Loucy (cell line): ENCODE data around the gene FOXE3.
A peak's percentile ranks its signal among the peaks of the same experiment; 100 is the strongest.

ENCODE experiments used
- H2AFZ ChIP-seq: fragments of 200-600 bp; sonication (generic); 2 replicates; pipeline ENCODE4 v1.6.0; 2016; ENCODE audit warnings: antibody characterized with exemption, mild to moderate bottlenecking, low read length, moderate library complexity
- H3F3A ChIP-seq: fragments of 200-600 bp; 2 replicates; pipeline ENCODE4 v1.6.0; 2016; ENCODE audit warnings: antibody characterized with exemption, low read depth, mild to moderate bottlenecking
- H3K27me3 ChIP-seq: fragments of 200-600 bp; sonication (generic); 2 replicates; pipeline ENCODE4 v1.6.1; 2014; ENCODE audit warnings: low read length, mild to moderate bottlenecking; ENCODE audit not compliant: insufficient read depth, poor library complexity, severe bottlenecking
- H3K36me3 ChIP-seq: fragments of 200-600 bp; sonication (generic); 2 replicates; pipeline ENCODE4 v1.6.1; 2016; ENCODE audit warnings: low read length; ENCODE audit not compliant: insufficient read depth
- H3K4me1 ChIP-seq: fragments of 200-600 bp; sonication (generic); 2 replicates; pipeline ENCODE4 v1.5.1; 2014; ENCODE audit warnings: low read length, mild to moderate bottlenecking; ENCODE audit not compliant: insufficient read depth, poor library complexity, severe bottlenecking
- H3K4me2 ChIP-seq: fragments of 200-600 bp; sonication (generic); 2 replicates; pipeline ENCODE4 v1.6.0; 2014; ENCODE audit warnings: antibody characterized with exemption, low read length, low read depth, mild to moderate bottlenecking; ENCODE audit not compliant: poor library complexity, severe bottlenecking
- H3K4me3 ChIP-seq: fragments of 200-600 bp; sonication (generic); 2 replicates; pipeline ENCODE4 v1.5.1; 2014; ENCODE audit warnings: low read length, mild to moderate bottlenecking, mixed read lengths; ENCODE audit not compliant: poor library complexity, severe bottlenecking
- H3K79me2 ChIP-seq: fragments of 200-600 bp; sonication (generic); 2 replicates; pipeline ENCODE4 v1.6.1; 2014; ENCODE audit warnings: low read length; ENCODE audit not compliant: insufficient read depth
- H3K9ac ChIP-seq: fragments of 200-600 bp; sonication (generic); 2 replicates; pipeline ENCODE4 v1.6.0; 2014; ENCODE audit warnings: mild to moderate bottlenecking, low read depth, low read length, moderate library complexity; ENCODE audit not compliant: poor library complexity, severe bottlenecking
- H3K9me2 ChIP-seq: fragments of 200-600 bp; sonication (generic); replicated peaks from 2 replicates; pipeline ENCODE4 v1.6.1; 2016; ENCODE audit warnings: low read depth, low read length, mixed read lengths
- H3K9me3 ChIP-seq: fragments of 200-600 bp; sonication (generic); 2 replicates; pipeline ENCODE4 v1.6.1; 2014; ENCODE audit warnings: mild to moderate bottlenecking, antibody characterized with exemption, low read length, low read depth; ENCODE audit not compliant: insufficient read depth
- H4K20me1 ChIP-seq: fragments of 200-600 bp; sonication (generic); 2 replicates; pipeline ENCODE4 v1.6.0; 2014; ENCODE audit warnings: antibody characterized with exemption, low read length, mild to moderate bottlenecking; ENCODE audit not compliant: insufficient read depth, poor library complexity, severe bottlenecking
- EZH2phosphoT487 ChIP-seq: fragments of 200-600 bp; IDR thresholded peaks from 2 replicates; pipeline ENCODE4 v1.6.1; 2018; ENCODE audit warnings: antibody characterized with exemption, mild to moderate bottlenecking, moderate library complexity, borderline replicate concordance
- TF ChIP-seq, protein P1 (sequence below): fragments of 200-600 bp; sonication (generic); conservative IDR thresholded peaks from 2 replicates; pipeline ENCODE4 v1.5.1; 2014; ENCODE audit warnings: mild to moderate bottlenecking, antibody characterized with exemption, low read length

The FOXE3 gene

DNA sequence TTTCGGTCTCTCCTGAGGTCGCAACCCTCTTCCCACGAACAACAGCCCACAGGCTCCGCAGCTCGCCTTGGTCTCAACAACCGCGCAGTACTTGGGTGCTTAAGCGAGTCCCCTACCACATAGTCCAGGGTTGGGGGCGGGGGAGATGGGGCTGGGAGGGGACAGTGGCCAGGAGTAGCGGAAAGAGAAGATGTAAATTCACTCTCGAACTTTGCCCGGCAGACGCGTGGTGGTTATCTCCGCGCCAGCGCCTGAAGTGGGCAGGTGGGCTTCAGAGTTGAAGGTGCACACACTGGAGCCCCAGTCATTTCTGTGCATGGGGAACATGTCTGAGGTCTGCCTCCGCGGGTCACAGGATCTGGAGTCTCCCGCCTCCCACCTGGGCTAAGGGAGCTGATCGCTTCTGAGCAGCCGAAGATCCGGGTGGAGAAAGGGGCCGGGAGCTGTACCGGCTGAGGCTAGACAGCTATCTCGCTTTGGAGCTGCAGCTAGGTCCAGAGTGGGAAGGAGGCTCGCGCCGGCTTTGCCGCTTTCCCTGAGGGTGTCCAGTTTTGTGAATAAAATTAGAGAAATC lies 17.5 kb downstream of the FOXE3 start:
- Histone ChIP-seq H3K9me3 (no peaks in the 10 kb centered on the region), H3K9me2 (no peaks in the 10 kb centered on the region), H3K9ac (no peak overlapping the region), H3K4me1 (peaks cover 36% of the 10 kb centered on the region), H3K4me3 (peak overlapping the region; percentile 37), H3K27me3 (peaks cover 6% of the 10 kb centered on the region), H3K4me2 (peak overlapping the region; percentile 96), H3F3A (no peaks in the 10 kb centered on the region), H2AFZ (no peak overlapping the region), H3K79me2 (peaks cover 56% of the 10 kb centered on the region), H3K36me3 (no peaks in the 10 kb centered on the region), H4K20me1 (peaks cover 20% of the 10 kb centered on the region)
- no peak for TF ChIP-seq EZH2phosphoT487
- TF ChIP-seq, protein P1, sequence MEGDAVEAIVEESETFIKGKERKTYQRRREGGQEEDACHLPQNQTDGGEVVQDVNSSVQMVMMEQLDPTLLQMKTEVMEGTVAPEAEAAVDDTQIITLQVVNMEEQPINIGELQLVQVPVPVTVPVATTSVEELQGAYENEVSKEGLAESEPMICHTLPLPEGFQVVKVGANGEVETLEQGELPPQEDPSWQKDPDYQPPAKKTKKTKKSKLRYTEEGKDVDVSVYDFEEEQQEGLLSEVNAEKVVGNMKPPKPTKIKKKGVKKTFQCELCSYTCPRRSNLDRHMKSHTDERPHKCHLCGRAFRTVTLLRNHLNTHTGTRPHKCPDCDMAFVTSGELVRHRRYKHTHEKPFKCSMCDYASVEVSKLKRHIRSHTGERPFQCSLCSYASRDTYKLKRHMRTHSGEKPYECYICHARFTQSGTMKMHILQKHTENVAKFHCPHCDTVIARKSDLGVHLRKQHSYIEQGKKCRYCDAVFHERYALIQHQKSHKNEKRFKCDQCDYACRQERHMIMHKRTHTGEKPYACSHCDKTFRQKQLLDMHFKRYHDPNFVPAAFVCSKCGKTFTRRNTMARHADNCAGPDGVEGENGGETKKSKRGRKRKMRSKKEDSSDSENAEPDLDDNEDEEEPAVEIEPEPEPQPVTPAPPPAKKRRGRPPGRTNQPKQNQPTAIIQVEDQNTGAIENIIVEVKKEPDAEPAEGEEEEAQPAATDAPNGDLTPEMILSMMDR, result no peak

- Histone ChIP-seq H4K20me1 (peaks cover 20% of the 10 kb centered on the region), H3K9ac (peak overlapping the region; percentile 91), H3K4me1 (peaks cover 36% of the 10 kb centered on the region), H3K9me2 (no peaks in the 10 kb centered on the region), H3K4me2 (peak overlapping the region; percentile 96), H3F3A (no peaks in the 10 kb centered on the region), H3K79me2 (peaks cover 56% of the 10 kb centered on the region), H2AFZ (no peak overlapping the region), H3K4me3 (peak overlapping the region; percentile 36), H3K36me3 (no peaks in the 10 kb centered on the region), H3K27me3 (peaks cover 6% of the 10 kb centered on the region), H3K9me3 (no peaks in the 10 kb centered on the region)
- TF ChIP-seq EZH2phosphoT487, result no peak
- TF ChIP-seq, protein P1, result no peak
Observed at GRCh38 chr1:47434051-47434842, 18.2 kb downstream of the FOXE3 start.

- Histone ChIP-seq H3K4me3 (peak overlapping the region; percentile 98), H3K4me1 (peaks cover 36% of the 10 kb centered on the region), H3K27me3 (peaks cover 6% of the 10 kb centered on the region), H3K36me3 (no peaks in the 10 kb centered on the region), H3F3A (no peaks in the 10 kb centered on the region), H4K20me1 (peaks cover 20% of the 10 kb centered on the region), H3K9me3 (no peaks in the 10 kb centered on the region), H3K4me2 (peak overlapping the region; percentile 96), H3K79me2 (peaks cover 56% of the 10 kb centered on the region), H2AFZ (no peak overlapping the region), H3K9me2 (no peaks in the 10 kb centered on the region), H3K9ac (peak overlapping the region; percentile 91)
- TF ChIP-seq, protein P1, result no peak
- TF ChIP-seq EZH2phosphoT487, result no peak
Observed at GRCh38 chr1:47435506-47436303, 19.6 kb downstream of the FOXE3 start.
